ENCODE data around the gene BLTP2. TPM values are rescaled to one million over a fixed set of nuclear protein-coding genes. Genes with fewer than 3 reads are reported as not detected.
A peak's percentile ranks its signal among the peaks of the same experiment; 100 is the strongest.

The BLTP2 gene
- total and polyA plus RNA-seq, 2 experiments from 2014 or later: 40.1 to 82.4 TPM

DNA sequence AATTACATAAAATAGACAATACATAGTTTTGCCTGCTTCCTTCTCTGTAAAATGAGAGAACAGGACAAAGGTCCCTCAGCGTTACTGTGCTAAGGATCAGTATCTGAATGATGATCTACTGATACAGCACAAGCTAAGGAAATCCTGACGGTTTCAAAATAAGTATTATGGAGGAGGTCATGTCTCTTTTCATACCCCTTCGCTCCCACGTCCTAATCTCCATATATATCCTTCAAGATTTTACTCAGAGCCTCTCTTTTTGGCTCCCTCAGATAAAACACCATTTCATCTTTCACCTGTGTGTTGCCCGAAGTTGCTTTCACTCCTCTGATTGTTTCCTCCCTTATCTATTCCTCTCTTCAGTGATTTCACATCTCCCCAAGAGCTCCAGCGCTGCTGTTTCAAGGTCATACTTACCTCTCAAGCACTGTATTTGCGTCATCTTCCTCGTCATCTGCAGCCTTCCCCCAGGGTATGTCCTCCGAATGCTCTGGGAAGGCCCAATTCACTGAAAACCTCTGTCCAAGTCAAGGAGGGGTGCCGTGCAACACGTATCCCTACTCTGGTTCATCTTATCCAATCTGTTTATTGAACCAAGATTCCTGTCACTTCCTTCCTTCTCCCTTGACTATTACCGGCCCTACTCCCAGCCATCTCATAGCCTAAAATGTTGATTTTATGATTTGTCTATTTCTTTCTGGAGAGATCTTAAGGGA is 1.2 kb upstream of the BLTP2 start:
- no peaks in the 10 kb centered on the region for H3K36me3 ChIP-seq (replicated peaks; ENCODE audit: insufficient read depth, low read depth)
- H3K27me3 ChIP-seq: no peaks in the 10 kb centered on the region
- 72% methylated on average over 12 of the region's 12 CpGs for WGBS (ENCODE audit: low lambda C conversion rate, missing lambda C conversion rate)
- peak overlapping the region; percentile 77 for H3K4me2 ChIP-seq
- TF ChIP-seq EZH2 (IDR thresholded peaks at IDR 0.05; ENCODE audit: borderline replicate concordance) (no peak), EZH2phosphoT487 (IDR thresholded peaks at IDR 0.05; ENCODE audit: low read depth, severe bottlenecking, unreplicated experiment) (no peak)
- TF ChIP-seq, protein P1, sequence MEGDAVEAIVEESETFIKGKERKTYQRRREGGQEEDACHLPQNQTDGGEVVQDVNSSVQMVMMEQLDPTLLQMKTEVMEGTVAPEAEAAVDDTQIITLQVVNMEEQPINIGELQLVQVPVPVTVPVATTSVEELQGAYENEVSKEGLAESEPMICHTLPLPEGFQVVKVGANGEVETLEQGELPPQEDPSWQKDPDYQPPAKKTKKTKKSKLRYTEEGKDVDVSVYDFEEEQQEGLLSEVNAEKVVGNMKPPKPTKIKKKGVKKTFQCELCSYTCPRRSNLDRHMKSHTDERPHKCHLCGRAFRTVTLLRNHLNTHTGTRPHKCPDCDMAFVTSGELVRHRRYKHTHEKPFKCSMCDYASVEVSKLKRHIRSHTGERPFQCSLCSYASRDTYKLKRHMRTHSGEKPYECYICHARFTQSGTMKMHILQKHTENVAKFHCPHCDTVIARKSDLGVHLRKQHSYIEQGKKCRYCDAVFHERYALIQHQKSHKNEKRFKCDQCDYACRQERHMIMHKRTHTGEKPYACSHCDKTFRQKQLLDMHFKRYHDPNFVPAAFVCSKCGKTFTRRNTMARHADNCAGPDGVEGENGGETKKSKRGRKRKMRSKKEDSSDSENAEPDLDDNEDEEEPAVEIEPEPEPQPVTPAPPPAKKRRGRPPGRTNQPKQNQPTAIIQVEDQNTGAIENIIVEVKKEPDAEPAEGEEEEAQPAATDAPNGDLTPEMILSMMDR (IDR thresholded peaks at IDR 0.05; ENCODE audit: poor library complexity): no peak
- peaks cover 19% of the 10 kb centered on the region for H3K4me1 ChIP-seq (ENCODE audit: insufficient read depth)
- no peaks in the 10 kb centered on the region for H3K9me3 ChIP-seq (ENCODE audit: low read depth)
- peak; percentile 35 for DNase-seq (ENCODE audit: low spot score)
- peak overlapping the region; percentile 33 for H2AFZ ChIP-seq
- no peaks in the 10 kb centered on the region for H3K9me2 ChIP-seq (replicated peaks; ENCODE audit: insufficient read depth)
- H4K20me1 ChIP-seq (ENCODE audit: insufficient read depth, poor library complexity, severe bottlenecking): peaks cover 2% of the 10 kb centered on the region
- peak overlapping the region; percentile 94 for H3K27ac ChIP-seq
- peaks cover 37% of the 10 kb centered on the region for H3K79me2 ChIP-seq
- H3K4me3 ChIP-seq: no peak overlapping the region

DNA sequence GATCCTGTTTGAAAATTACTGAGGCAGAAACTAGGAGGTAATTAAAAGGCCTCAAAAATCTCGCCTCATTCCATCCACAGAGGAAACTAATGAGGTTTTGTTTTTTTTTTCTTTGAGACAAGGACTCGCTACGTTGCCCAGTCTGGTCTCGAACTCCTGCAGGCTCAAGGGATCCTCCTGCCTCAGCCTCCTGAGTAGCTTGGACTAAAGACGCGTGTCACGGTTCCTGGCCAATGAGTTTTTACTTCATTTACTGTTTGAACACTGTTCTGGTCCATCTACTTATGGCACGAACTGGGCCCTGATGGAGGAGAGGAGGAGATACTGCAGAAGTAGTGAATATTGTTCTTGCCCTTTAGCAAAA is 600 bp upstream of the BLTP2 start:
- Histone ChIP-seq H3K9me3 (ENCODE audit: low read depth) (no peaks in the 10 kb centered on the region), H3K4me3 (peak overlapping the region; percentile 20), H3K27ac (peak overlapping the region; percentile 94), H3K9me2 (replicated peaks; ENCODE audit: insufficient read depth) (no peaks in the 10 kb centered on the region), H3K4me1 (ENCODE audit: insufficient read depth) (peaks cover 19% of the 10 kb centered on the region), H3K4me2 (peak overlapping the region; percentile 77), H3K27me3 (no peaks in the 10 kb centered on the region), H3K79me2 (peaks cover 40% of the 10 kb centered on the region), H3K36me3 (replicated peaks; ENCODE audit: insufficient read depth, low read depth) (no peaks in the 10 kb centered on the region), H2AFZ (peak overlapping the region; percentile 68), H4K20me1 (ENCODE audit: insufficient read depth, poor library complexity, severe bottlenecking) (peaks cover 2% of the 10 kb centered on the region)
- TF ChIP-seq, protein P1 (IDR thresholded peaks at IDR 0.05; ENCODE audit: poor library complexity): no peak
- no peak for TF ChIP-seq EZH2phosphoT487 (IDR thresholded peaks at IDR 0.05; ENCODE audit: low read depth, severe bottlenecking, unreplicated experiment)
- no peak for TF ChIP-seq EZH2 (IDR thresholded peaks at IDR 0.05; ENCODE audit: borderline replicate concordance)
- no peak for DNase-seq (ENCODE audit: low spot score)
- 69% methylated on average over 8 of the region's 8 CpGs for WGBS (ENCODE audit: low lambda C conversion rate, missing lambda C conversion rate)

DNA sequence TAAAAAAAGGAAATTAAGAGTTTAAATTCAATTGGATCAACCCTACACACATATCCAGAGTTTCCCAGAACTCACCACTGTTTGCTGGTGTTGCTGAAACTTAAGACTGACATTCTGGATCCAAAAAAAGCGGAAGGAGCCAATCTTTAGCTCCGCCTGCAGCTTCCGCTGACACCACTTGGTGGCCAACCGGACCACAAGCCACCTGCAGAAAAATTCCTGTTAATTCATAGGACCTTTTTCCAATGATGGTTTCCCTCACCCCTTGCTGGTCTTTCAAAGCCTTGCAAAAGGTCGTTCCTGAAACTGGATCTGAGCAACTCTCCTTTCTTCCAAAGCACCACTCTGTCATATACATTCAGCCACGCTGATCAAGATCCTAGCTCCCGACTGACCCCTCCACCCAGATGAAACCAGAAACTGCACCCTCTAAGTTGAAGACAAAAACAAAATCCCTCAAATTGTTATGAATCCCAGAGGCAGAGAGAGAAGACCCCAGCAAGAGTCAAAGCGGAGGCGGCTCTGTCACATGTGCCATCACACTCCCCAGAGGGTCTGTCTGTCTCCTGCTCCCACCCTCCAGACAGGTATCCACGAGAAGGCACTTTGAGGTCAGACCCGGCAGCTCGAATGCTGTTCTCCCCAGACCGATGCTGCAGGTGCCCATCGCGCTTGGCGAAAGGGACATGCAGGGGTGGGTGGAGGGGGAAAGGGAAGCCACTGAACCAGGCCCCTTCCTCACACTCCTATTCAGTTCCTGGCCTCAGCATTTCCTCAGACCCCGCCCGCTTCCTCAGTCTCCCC is 773 bp downstream of the BLTP2 start:
- 3% methylated on average over 17 of the region's 18 CpGs for WGBS (ENCODE audit: low lambda C conversion rate, missing lambda C conversion rate)
- peak; percentile 77 for DNase-seq (ENCODE audit: low spot score)
- Histone ChIP-seq H3K4me2 (peak overlapping the region; percentile 98), H2AFZ (peak overlapping the region; percentile 85), H3K4me1 (ENCODE audit: insufficient read depth) (peaks cover 19% of the 10 kb centered on the region), H3K27ac (peak overlapping the region; percentile 92), H3K9me2 (replicated peaks; ENCODE audit: insufficient read depth) (no peaks in the 10 kb centered on the region), H3K79me2 (peaks cover 40% of the 10 kb centered on the region), H3K9me3 (ENCODE audit: low read depth) (no peaks in the 10 kb centered on the region), H4K20me1 (ENCODE audit: insufficient read depth, poor library complexity, severe bottlenecking) (peaks cover 2% of the 10 kb centered on the region), H3K27me3 (no peaks in the 10 kb centered on the region), H3K4me3 (peak overlapping the region; percentile 82), H3K36me3 (replicated peaks; ENCODE audit: insufficient read depth, low read depth) (no peaks in the 10 kb centered on the region)
- TF ChIP-seq EZH2 (IDR thresholded peaks at IDR 0.05; ENCODE audit: borderline replicate concordance): no peak
- TF ChIP-seq, protein P1 (IDR thresholded peaks at IDR 0.05; ENCODE audit: poor library complexity): peak; percentile 39
